Spleen (tissue), 11 donors: ENCODE measurements around the gene CACNA2D4. TPM values are rescaled to one million over a fixed set of nuclear protein-coding genes. Genes with fewer than 3 reads are reported as not detected.

Source experiments
- DNase-seq: peaks from one replicate; pipeline ENCODE4 v3.0.0-alpha.2; 2020
- H3K27ac ChIP-seq, 8 donors: fragments of 200-600 bp; sonication (generic) in 7 of 8; 1 replicate in 4 of 8; 2 replicates in 4 of 8; pipeline versions ENCODE4 v1.5.0 to v1.8.0; 2016 to 2021; ENCODE audit warnings: inconsistent platforms in 4 of 8, mild to moderate bottlenecking in 4 of 8, moderate library complexity in 1 of 8
- H3K27me3 ChIP-seq, 7 donors: fragments of 200-600 bp; sonication (generic) in 6 of 7; replicated peaks in 1 of 7; 1 replicate in 4 of 7; 2 replicates in 3 of 7; pipeline versions ENCODE4 v1.5.0 to v1.8.0; 2016 to 2021; ENCODE audit warnings: inconsistent platforms in 3 of 7, mild to moderate bottlenecking in 1 of 7
- H3K36me3 ChIP-seq, 6 donors: fragments of 200-600 bp; sonication (generic) in 5 of 6; 1 replicate in 4 of 6; 2 replicates in 2 of 6; pipeline versions ENCODE4 v1.5.0 to v1.8.0; 2016 to 2021; ENCODE audit warnings: inconsistent platforms in 2 of 6
- H3K4me1 ChIP-seq, 6 donors: fragments of 200-600 bp; sonication (generic) in 5 of 6; 1 replicate in 3 of 6; 2 replicates in 3 of 6; pipeline versions ENCODE4 v1.5.0 to v1.8.0; 2016 to 2021; ENCODE audit warnings: inconsistent platforms in 3 of 6
- H3K4me3 ChIP-seq, 8 donors: fragments of 200-600 bp; sonication (generic) in 7 of 8; 1 replicate in 4 of 8; 2 replicates in 4 of 8; pipeline versions ENCODE4 v1.5.0 to v1.8.0; 2016 to 2021; ENCODE audit warnings: inconsistent platforms in 4 of 8, mild to moderate bottlenecking in 4 of 8, moderate library complexity in 2 of 8
- H3K9me3 ChIP-seq, 8 donors: fragments of 200-600 bp; sonication (generic) in 7 of 8; 1 replicate in 4 of 8; 2 replicates in 4 of 8; pipeline versions ENCODE4 v1.5.0 to v1.8.0; 2016 to 2021; ENCODE audit warnings: inconsistent platforms in 4 of 8
- POLR2A ChIP-seq, 3 donors: fragments of 450-650 bp; IDR thresholded peaks; one replicate each; pipeline ENCODE4 v1.5.1; 2017; ENCODE audit warnings: antibody characterized with exemption in 3 of 3, mild to moderate bottlenecking in 1 of 3
- POLR2AphosphoS5 ChIP-seq, 3 donors: sonication (generic); formaldehyde crosslinking; IDR thresholded peaks; one replicate each; pipeline ENCODE4 v1.5.1; 2017; ENCODE audit warnings: antibody characterized with exemption in 3 of 3
- WGBS, 5 donors: extraction: QIAGEN DNeasy Blood & Tissue Kit in 3 of 5; methylation state at CpG; one replicate each; pipeline versions ENCODE4 v1.1.5 to v1.1.7; 2013 to 2018; 5-methylcytosine and 5-hydroxymethylcytosine counted together
- intact Hi-C: fragments of 100-400 bp; cut with DNase I; formaldehyde crosslinking; loops from one replicate; pipeline ENCODE4 v1.15.0; 2023; ENCODE audit warnings: low total_unique reads
- polyA plus RNA-seq, 3 donors: library from polyadenylated mRNA; stranded (reverse); fragments of 200-250 nt; gene quantifications; one replicate each; pipeline ENCODE4 v1.2.1, GENCODE V29; 2013
- total RNA-seq, 7 donors: library from RNA; depleted of rRNA in 3 of 7; stranded (reverse); fragments of >200 nt in 3 of 7; fragmentation: NEBNext Ultra II Directional in 4 of 7; extraction: Animal tissue kit (Norgen Biotek cat#: 25700) in 4 of 7; gene quantifications; one replicate each; pipeline versions ENCODE4 v1.1.0 to v1.2.1, GENCODE V29; 2016 to 2021
- TF ChIP-seq, protein P1 (sequence below), 11 experiments: fragments of 200-600 bp in 7 of 11; fragments of 450-650 bp in 4 of 11; sonication (generic) in 4 of 11; IDR thresholded peaks in 8 of 11; conservative IDR thresholded peaks in 3 of 11; 1 replicate in 7 of 11; 2 replicates in 4 of 11; pipeline versions ENCODE4 v1.4.0 to v1.8.0; 2016 to 2021; ENCODE audit warnings: antibody characterized with exemption in 11 of 11, inconsistent platforms in 4 of 11, mild to moderate bottlenecking in 1 of 11
- donor health status: healthy with polysubstance abuse.
- donor health status: DM: no; HTN: no; CAD: no; lungs with moderate emphysema.
- donor health status: DM: no; HTN: no; CAD: no.
- donor health status: Bipolar disorder and iron deficiency.
- donor health status: healthy.
- donor health status: DM: no; HTN: no; CAD: no.
- donor health status: DM: yes; HTN: yes; CAD: no.

CACNA2D4 gene
- total and polyA plus RNA-seq, 10 donors: 3.3 to 11.8 (median 7.0) TPM

DNA sequence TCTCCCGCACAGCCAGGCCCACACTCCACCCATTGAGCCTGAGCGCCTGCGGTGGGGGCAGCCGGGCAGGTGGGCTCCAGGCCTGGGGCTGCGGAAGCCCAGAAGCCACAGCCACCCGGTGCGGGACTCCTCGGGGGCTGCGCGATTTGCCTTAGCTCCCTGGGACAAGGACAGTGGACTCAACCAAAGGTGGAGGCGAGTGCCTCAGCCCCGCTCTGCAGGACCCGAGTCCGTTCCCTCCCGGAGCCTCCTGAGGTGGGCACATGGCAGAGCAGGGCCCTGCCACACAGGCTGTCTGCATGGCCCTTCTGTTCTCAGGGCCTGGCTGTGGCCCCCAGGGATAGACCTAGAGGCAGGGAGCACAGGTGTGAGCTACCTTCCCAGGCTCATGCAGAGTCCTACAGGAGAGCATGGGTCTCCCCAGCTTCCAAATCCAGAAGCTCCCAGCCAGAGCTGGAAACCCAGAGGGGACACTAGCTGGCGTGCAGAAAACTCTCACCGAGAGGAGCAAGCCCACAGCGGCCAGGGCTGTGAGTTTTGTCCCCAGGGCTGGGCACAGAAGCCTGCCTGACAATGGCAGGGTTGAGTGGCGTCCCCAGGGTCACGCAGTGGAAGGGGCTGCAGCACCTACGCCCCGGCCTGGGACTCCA, 120.3 kb downstream of the CACNA2D4 start:
- H3K27ac ChIP-seq: peak overlapping the region in 7 of 8 donors; percentile 89 to 99 (median 94)
- peak overlapping the region in 1 of 8 donors; percentile 94 for H3K4me3 ChIP-seq
- peak; percentile 85 for DNase-seq
- no peaks in the 10 kb centered on the region for H3K9me3 ChIP-seq
- no peaks in the 10 kb centered on the region for H3K36me3 ChIP-seq
- 83 to 93% (median 88%) methylated on average over 6 to 22 of the region's 22 CpGs for WGBS, 5 donors
- peaks cover 9 to 45% (median 18%) of the 10 kb centered on the region in 6 donors for H3K4me1 ChIP-seq
- intact Hi-C loops: loop anchor here (5.0 to 10.0 kb wide), 2 partner anchors 144 to 237 kb away; no protein-coding TSS in a partner anchor
- TF ChIP-seq POLR2AphosphoS5 (IDR thresholded peaks at IDR 0.05): no peak
- no peaks in the 10 kb centered on the region for H3K27me3 ChIP-seq

DNA sequence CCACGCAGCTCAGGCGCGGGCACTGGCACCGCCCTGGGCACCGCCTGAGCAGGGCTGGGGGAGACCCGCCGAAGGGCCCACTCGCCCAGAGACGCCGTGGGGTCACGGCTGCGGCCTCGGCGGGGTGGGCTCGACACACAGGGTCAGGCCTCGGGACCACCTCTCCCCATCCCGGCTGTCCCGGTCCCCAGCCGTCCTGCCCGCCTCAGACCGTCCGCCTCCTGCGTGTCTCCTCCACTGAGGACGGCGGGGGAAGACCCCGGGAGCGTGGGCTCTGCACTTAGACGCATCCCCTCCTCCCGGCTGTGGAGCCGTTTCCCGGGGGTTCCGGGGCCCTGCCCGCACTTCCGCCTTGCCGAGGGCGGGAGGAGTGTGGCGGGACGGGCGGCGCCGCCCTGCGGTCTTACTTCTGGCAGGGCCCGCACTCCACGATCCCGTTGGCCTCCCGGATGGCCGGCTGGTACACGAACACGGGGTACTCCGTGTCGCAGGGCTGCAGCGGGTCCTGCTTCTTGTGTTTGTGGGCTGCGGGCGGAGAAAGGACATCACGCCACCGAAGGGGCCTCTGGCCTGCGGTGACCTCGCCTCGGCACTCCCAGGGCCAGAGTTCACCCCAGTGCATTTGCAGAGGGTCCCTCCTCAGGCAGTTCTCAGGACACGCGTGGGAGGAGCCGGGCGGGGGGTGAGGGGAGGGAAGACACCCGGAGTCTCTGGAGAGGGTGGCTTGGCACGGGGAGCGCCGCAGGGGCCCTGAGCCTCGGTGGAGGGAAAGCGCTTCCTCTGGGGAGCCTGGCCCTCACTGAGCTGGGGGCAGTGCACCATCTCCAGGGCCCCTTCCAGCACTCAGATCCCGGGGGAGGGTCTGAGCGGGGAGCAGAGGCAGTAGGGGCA, 121.2 kb downstream of the CACNA2D4 start:
- intact Hi-C loops: loop anchor here (5.0 to 10.0 kb wide), 2 partner anchors 145 to 238 kb away; no protein-coding TSS in a partner anchor
- Histone ChIP-seq H3K4me1 (peaks cover 9 to 52% (median 18%) of the 10 kb centered on the region in 6 donors), H3K27ac (peak overlapping the region; percentile 89 to 99 (median 94)), H3K27me3 (no peaks in the 10 kb centered on the region), H3K4me3 (peak overlapping the region; percentile 63 to 94 (median 70)), H3K36me3 (no peaks in the 10 kb centered on the region), H3K9me3 (no peaks in the 10 kb centered on the region)
- TF ChIP-seq, protein P1, sequence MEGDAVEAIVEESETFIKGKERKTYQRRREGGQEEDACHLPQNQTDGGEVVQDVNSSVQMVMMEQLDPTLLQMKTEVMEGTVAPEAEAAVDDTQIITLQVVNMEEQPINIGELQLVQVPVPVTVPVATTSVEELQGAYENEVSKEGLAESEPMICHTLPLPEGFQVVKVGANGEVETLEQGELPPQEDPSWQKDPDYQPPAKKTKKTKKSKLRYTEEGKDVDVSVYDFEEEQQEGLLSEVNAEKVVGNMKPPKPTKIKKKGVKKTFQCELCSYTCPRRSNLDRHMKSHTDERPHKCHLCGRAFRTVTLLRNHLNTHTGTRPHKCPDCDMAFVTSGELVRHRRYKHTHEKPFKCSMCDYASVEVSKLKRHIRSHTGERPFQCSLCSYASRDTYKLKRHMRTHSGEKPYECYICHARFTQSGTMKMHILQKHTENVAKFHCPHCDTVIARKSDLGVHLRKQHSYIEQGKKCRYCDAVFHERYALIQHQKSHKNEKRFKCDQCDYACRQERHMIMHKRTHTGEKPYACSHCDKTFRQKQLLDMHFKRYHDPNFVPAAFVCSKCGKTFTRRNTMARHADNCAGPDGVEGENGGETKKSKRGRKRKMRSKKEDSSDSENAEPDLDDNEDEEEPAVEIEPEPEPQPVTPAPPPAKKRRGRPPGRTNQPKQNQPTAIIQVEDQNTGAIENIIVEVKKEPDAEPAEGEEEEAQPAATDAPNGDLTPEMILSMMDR (IDR thresholded peaks at IDR 0.05 in 8 of 11, conservative IDR thresholded peaks at IDR 0.05 in 3 of 11): peak in 2 of 11 experiments; percentile 2 to 10
- no peak for TF ChIP-seq POLR2A (IDR thresholded peaks at IDR 0.05)
- TF ChIP-seq POLR2AphosphoS5 (IDR thresholded peaks at IDR 0.05): peak; percentile 86 to 92 (median 90)
- DNase-seq: peak; percentile 95
- 10 to 21% (median 14%) methylated on average over 33 to 71 of the region's 71 CpGs for WGBS, 5 donors

DNA sequence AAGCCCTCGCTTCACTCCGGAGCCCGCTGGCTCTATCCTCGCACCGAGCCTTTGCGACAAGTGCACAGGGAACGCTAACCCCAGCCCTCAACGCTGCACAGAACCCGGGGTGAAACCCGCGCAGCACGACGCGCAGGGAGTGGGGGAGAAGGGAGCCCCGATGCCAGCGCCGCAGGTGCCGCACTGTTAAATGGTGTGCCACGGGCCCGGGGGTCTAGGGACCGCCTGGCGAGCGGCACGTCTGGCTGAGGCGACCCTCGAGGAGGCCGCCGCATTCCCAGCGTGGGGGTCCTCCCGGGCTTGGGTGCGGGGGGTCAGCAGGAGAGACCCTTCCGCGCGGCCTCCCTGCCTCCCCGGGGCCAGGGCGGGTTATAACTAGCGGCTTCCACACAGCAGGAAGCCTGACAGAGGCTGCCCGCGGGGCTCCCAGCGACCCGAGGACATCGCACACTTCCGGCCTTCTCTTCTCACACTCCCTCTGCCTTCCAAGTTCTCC, 121.9 kb downstream of the CACNA2D4 start:
- Histone ChIP-seq H3K9me3 (no peaks in the 10 kb centered on the region), H3K36me3 (no peaks in the 10 kb centered on the region), H3K4me1 (peaks cover 9 to 59% (median 21%) of the 10 kb centered on the region in 6 donors), H3K4me3 (peak overlapping the region; percentile 63 to 94 (median 70)), H3K27me3 (no peaks in the 10 kb centered on the region), H3K27ac (peak overlapping the region; percentile 89 to 99 (median 94))
- 1 to 3% (median 1%) methylated on average over 9 to 43 of the region's 43 CpGs for WGBS, 5 donors
- no peak for TF ChIP-seq POLR2A (IDR thresholded peaks at IDR 0.05)
- TF ChIP-seq, protein P1 (IDR thresholded peaks at IDR 0.05 in 8 of 11, conservative IDR thresholded peaks at IDR 0.05 in 3 of 11): no peak
- TF ChIP-seq POLR2AphosphoS5 (IDR thresholded peaks at IDR 0.05): no peak
- intact Hi-C loops: loop anchor here (5.0 to 10.0 kb wide), 2 partner anchors 146 to 238 kb away; no protein-coding TSS in a partner anchor
- DNase-seq: peak; percentile 93

DNA sequence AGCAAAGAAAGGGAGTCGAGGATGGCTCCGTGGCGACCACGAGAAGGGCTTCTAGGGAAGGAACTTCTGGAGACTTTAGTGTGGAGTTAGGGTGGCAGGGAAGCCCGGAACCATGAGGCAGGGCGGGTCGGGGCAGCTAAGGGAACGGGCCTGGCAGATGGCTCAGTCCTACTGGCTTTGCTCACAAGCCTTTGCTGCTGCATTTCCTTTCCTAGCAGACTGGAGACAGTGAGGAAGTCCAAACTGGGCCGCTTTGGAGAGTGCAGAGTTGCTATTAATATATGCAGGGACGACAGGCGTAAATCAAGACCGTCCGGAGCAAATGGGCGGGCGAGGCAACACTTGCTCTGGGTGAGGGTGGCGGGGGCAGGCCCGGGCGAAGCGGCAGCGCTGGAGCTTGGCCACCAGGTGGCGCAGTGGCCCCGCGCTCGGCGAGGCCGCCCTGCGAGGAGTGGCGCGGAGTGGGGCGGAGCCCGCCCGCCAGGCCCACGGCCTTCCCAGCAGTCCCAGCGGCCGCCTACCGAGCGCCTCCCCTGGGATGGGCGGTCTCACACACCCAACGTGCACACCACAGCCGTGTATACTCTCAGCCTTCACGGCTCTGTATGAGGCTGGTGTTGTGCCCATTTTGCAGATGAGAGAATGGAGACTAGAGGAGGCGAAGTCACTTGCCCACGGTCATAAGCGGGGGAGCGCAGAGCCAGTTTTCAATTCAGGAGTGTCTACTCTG, 122.5 kb downstream of the CACNA2D4 start:
- intact Hi-C loops: loop anchor here (5.0 to 10.0 kb wide), 2 partner anchors 146 to 239 kb away; no protein-coding TSS in a partner anchor

More for the DNA sequence above, 122.5 kb downstream of the CACNA2D4 start:
- H3K27me3 ChIP-seq: no peaks in the 10 kb centered on the region
- H3K36me3 ChIP-seq: no peaks in the 10 kb centered on the region
- TF ChIP-seq POLR2A (IDR thresholded peaks at IDR 0.05) (peak; percentile 29 to 57 (median 47)), POLR2AphosphoS5 (IDR thresholded peaks at IDR 0.05) (peak; percentile 91 to 94 (median 94))
- TF ChIP-seq, protein P1 (IDR thresholded peaks at IDR 0.05 in 8 of 11, conservative IDR thresholded peaks at IDR 0.05 in 3 of 11): peak; percentile 86 to 100 (median 100)
- WGBS, 5 donors: 5 to 15% (median 7%) methylated on average over 11 to 45 of the region's 45 CpGs
- peaks cover 10 to 61% (median 27%) of the 10 kb centered on the region in 6 donors for H3K4me1 ChIP-seq
- peak overlapping the region; percentile 89 to 99 (median 94) for H3K27ac ChIP-seq
- peak; percentile 100 for DNase-seq
- no peaks in the 10 kb centered on the region for H3K9me3 ChIP-seq
- H3K4me3 ChIP-seq: peak overlapping the region; percentile 63 to 94 (median 70)
